Measurements from ENCODE around the gene RALB. TPM values are rescaled to one million over a fixed set of nuclear protein-coding genes. Genes with fewer than 3 reads are reported as not detected.

The RALB gene
- total RNA-seq, 2 donors from 2014 or later: 37.1 to 45.8 TPM

GRCh38 chr2:120265006-120265405, 12.4 kb downstream of the RALB start:
- WGBS, 2 experiments (ENCODE audit: insufficient coverage in 1 of 2, insufficient read length in 1 of 2): 96% methylated on average over 10 to 12 of the region's 12 CpGs

DNA sequence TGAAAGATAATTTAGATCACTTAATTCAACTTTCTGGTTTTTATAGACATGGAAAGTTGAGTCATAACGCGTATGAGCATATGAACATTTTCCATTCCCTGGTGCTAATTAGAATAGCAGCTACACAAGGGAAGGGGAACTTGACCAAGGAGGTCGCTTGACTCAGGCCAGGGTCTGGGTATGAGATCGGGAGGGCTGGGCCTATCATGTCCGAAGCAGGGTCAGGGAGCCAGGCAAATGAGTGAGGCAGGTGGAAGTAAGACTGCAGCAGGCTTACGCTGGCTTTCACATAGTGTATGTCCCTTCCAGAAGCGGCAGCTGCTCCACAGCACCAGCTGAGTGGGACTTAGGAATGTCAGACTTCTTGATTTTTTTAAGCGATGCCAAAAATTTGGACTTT, 14.7 kb downstream of the RALB start:
- H3K9me3 Mint-ChIP-seq: peaks cover 7% of the 10 kb centered on the region
- no peak overlapping the region for H3K27ac ChIP-seq (ENCODE audit: low read depth, low read length)
- no peak for DNase-seq
- TF ChIP-seq CTCF (conservative IDR thresholded peaks at IDR 0.05): no peak
- no peaks in the 10 kb centered on the region for H3K4me1 ChIP-seq (ENCODE audit: control insufficient read depth, insufficient read depth, low read length)
- H3K4me1 Mint-ChIP-seq: no peaks in the 10 kb centered on the region
- no peaks in the 10 kb centered on the region for H3K27me3 Mint-ChIP-seq (ENCODE audit: insufficient read depth)
- H3K27ac Mint-ChIP-seq: no peak overlapping the region
- peaks cover 5% of the 10 kb centered on the region for H3K9me3 ChIP-seq (ENCODE audit: control insufficient read depth, low read length)
- no peak overlapping the region for H3K4me3 Mint-ChIP-seq
- no peaks in the 10 kb centered on the region for H3K27me3 ChIP-seq (ENCODE audit: control insufficient read depth, insufficient read depth, low read length, poor library complexity, severe bottlenecking)
- 93 to 97% methylated on average over 6 to 8 of the region's 8 CpGs for WGBS, 2 experiments (ENCODE audit: insufficient coverage in 1 of 2, insufficient read length in 1 of 2)
- H3K36me3 Mint-ChIP-seq (ENCODE audit: low read depth): peaks cover 12% of the 10 kb centered on the region
- no peak overlapping the region for H3K4me3 ChIP-seq (ENCODE audit: low read length)
- no peak overlapping the region for H3K9ac ChIP-seq (ENCODE audit: extremely low read depth, low read length, poor library complexity, severe bottlenecking)
- H3K36me3 ChIP-seq (ENCODE audit: control insufficient read depth, insufficient read depth, low read length): no peaks in the 10 kb centered on the region

More at GRCh38 chr2:120265006-120265405, 12.4 kb downstream of the RALB start:
- Histone ChIP-seq H3K27me3 (ENCODE audit: control insufficient read depth, insufficient read depth, low read length, poor library complexity, severe bottlenecking) (no peaks in the 10 kb centered on the region), H3K36me3 (ENCODE audit: control insufficient read depth, insufficient read depth, low read length) (no peaks in the 10 kb centered on the region), H3K4me1 (ENCODE audit: control insufficient read depth, insufficient read depth, low read length) (no peaks in the 10 kb centered on the region), H3K4me3 (ENCODE audit: low read length) (no peak overlapping the region), H3K9me3 (ENCODE audit: control insufficient read depth, low read length) (peaks cover 11% of the 10 kb centered on the region), H3K9ac (ENCODE audit: extremely low read depth, low read length, poor library complexity, severe bottlenecking) (no peak overlapping the region), H3K27ac (ENCODE audit: low read depth, low read length) (no peak overlapping the region)
- Mint-ChIP-seq H3K27ac (no peak overlapping the region), H3K4me1 (no peaks in the 10 kb centered on the region), H3K4me3 (no peak overlapping the region), H3K9me3 (peaks cover 7% of the 10 kb centered on the region), H3K36me3 (ENCODE audit: low read depth) (peaks cover 12% of the 10 kb centered on the region), H3K27me3 (ENCODE audit: insufficient read depth) (no peaks in the 10 kb centered on the region)
- DNase-seq: no peak
- TF ChIP-seq CTCF (conservative IDR thresholded peaks at IDR 0.05): no peak

DNA sequence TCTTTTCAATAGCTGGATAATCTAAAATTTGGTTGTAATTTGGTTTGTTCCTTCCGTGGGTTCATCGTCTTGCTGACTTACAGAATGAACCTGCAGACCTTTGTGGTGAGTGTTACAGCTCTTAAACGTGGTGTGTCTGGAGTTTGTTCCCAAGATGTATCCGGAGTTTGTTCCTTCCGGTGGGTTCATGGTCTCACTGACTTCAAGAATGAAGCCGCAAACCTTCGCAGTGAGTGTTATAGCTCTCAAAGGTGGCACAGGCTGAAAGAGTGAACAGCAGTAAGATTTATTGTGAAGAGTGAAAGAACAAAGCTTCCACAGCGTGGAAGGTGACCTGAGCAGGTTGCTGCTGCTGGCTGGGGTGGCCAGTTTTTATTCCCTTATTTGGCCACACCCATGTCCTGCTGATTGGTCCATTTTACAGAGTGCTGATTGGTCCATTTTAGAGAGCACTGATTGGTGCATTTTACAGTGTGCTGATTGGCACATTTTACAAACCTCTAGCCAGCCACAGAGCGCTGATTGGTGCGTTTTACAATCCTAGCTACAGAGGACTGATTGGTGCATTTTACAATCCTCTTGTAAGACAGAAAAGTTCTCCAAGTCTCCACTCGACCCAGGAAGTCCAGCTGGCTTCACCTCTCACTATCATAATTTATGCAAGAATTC, 16.6 kb downstream of the RALB start:
- Histone ChIP-seq H3K9ac (ENCODE audit: extremely low read depth, low read length, poor library complexity, severe bottlenecking) (no peak overlapping the region), H3K27ac (ENCODE audit: low read depth, low read length) (no peak overlapping the region), H3K4me3 (ENCODE audit: low read length) (no peak overlapping the region), H3K27me3 (ENCODE audit: control insufficient read depth, insufficient read depth, low read length, poor library complexity, severe bottlenecking) (no peaks in the 10 kb centered on the region), H3K4me1 (ENCODE audit: control insufficient read depth, insufficient read depth, low read length) (no peaks in the 10 kb centered on the region), H3K9me3 (ENCODE audit: control insufficient read depth, low read length) (peaks cover 15% of the 10 kb centered on the region), H3K36me3 (ENCODE audit: control insufficient read depth, insufficient read depth, low read length) (no peaks in the 10 kb centered on the region)
- DNase-seq: no peak
- Mint-ChIP-seq H3K36me3 (ENCODE audit: low read depth) (peaks cover 15% of the 10 kb centered on the region), H3K27ac (no peak overlapping the region), H3K4me3 (no peak overlapping the region), H3K27me3 (ENCODE audit: insufficient read depth) (no peaks in the 10 kb centered on the region), H3K4me1 (no peaks in the 10 kb centered on the region), H3K9me3 (peaks cover 10% of the 10 kb centered on the region)
- no peak for TF ChIP-seq CTCF (conservative IDR thresholded peaks at IDR 0.05)
- WGBS, 2 experiments (ENCODE audit: insufficient coverage in 1 of 2, insufficient read length in 1 of 2): 96 to 97% methylated on average over 9 to 11 of the region's 11 CpGs
